SIG-M5 treated with dmso at 0.1 percent for 504 hours (cell line): ENCODE measurements around the gene PNP.

Source experiments
- DNase-seq: peaks from one replicate; lab custom pipeline; 2025; ENCODE audit not compliant: unreplicated experiment; lab: John Stamatoyannopoulos, UW

The PNP gene

GRCh38 chr14:20454516-20455354 lies 14.5 kb upstream of the PNP start, which contains the start of the genes APEX1 and OSGEP:
APEX1 (plus strand) TSS chr14:20455226; CDS start chr14:20455646, 420 bp downstream.
OSGEP (minus strand) TSS chr14:20454812; CDS start chr14:20454683, 129 bp downstream.
- DNase-seq, result peak; percentile 98

DNA sequence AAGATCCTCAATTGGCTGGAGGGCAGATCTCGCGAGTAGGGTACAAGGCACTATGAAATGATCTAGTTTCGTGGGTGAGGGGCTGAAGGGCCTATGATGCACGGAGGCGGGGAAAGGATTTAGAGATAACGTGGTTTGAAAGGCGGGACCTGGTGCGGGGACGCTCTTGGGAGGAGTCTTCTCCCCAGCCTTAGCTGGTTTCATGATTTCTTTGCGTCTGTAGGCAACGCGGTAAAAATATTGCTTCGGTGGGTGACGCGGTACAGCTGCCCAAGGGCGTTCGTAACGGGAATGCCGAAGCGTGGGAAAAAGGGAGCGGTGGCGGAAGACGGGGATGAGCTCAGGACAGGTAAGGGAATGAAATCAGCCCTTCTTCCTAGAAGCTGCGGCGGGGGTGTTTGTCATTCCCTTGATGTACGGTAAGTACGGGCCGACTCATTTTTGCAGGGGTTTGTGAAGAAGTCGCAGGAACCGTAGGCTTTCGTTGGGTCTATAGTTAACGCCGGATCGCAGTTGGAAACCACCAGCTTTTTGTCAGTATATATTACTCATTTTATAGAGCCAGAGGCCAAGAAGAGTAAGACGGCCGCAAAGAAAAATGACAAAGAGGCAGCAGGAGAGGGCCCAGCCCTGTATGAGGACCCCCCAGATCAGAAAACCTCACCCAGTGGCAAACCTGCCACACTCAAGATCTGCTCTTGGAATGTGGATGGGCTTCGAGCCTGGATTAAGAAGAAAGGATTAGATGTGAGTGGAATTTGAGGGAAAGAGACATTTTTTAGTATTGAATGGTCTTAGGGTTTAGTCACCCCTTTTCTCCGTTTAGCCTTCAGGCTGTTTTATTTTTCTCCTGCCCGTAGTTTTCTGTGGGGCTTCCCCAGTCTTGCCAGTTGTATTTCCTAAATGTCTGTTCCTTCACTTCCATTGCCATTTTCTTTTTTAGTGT lies 13.6 kb upstream of the PNP start:
- DNase-seq, result peak; percentile 92

GRCh38 chr14:20456971-20457370 lies 12.2 kb upstream of the PNP start:
- peak; percentile 73 for DNase-seq

DNA sequence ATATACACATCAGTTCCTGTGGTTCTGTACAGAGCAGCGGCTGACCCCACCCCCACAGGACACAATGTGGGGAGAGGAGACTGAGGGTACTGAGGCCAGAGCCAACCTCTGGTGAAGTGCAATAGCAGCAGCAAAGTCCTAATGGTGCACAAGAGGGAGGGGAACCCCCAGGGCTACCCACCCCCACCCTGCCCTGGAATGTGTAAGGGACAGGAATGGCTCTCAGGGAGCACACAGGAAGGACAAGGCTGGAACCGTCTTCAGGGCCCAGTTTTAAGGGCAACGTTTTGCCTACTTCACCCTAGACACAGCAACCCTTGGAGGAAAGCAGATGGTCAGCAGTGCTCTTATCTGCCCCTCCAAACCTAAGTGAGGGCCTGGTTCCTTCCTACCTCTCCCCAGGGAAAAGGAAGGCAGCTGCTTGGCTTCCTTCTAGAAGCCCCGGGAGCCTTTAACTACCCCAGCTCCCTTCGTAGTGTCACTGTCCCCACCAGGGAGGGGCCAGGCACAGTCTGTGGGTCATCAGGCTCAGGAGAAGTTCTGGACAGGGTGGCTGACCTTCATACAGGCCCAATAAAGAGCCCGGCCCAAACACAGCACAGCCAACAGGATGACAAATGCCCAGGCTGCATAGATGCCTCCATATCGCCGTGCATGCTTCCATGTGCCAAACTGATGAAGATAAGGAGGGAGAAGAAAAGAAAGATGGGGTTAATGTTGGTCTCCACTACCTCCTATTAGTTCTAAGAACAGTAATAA lies 11.0 kb upstream of the PNP start:
- peak; percentile 53 for DNase-seq

DNA sequence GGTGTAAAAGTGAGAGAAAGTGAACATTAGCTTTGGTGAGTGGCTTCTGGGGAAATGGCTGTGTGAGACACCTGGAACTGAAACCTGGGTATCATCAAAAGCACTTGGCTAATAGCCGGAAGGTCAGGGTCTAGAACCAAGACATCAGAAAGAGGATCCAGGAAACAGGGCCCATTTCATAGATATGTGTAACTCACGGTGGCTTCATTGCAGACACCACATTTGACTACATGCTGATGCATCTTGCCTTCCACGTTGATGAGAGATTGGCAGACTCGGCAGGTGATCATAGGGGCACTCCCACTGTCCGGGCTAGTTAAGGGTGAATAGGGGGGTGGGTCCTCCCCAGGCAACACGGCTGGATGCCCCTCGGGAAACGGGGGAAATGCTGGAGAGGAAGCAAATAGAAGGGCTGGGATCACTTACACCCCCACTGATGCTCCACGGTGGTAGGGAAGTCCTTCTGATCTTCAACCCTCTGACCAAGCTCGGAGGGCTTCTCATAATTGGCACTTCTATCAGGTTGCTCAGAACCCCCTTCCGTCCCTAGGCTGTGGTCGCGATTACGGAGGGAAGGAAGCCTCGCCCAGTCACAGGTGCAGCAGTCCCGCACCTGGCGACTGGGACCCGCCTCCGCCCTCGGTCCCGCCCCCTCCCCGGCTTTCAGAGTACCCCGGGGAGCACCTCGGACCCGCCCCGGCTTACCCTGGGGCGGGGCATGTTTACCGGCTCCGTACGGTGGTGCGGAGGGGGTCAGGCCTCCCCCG lies 8.6 kb upstream of the PNP start:
- peak; percentile 30 for DNase-seq

DNA sequence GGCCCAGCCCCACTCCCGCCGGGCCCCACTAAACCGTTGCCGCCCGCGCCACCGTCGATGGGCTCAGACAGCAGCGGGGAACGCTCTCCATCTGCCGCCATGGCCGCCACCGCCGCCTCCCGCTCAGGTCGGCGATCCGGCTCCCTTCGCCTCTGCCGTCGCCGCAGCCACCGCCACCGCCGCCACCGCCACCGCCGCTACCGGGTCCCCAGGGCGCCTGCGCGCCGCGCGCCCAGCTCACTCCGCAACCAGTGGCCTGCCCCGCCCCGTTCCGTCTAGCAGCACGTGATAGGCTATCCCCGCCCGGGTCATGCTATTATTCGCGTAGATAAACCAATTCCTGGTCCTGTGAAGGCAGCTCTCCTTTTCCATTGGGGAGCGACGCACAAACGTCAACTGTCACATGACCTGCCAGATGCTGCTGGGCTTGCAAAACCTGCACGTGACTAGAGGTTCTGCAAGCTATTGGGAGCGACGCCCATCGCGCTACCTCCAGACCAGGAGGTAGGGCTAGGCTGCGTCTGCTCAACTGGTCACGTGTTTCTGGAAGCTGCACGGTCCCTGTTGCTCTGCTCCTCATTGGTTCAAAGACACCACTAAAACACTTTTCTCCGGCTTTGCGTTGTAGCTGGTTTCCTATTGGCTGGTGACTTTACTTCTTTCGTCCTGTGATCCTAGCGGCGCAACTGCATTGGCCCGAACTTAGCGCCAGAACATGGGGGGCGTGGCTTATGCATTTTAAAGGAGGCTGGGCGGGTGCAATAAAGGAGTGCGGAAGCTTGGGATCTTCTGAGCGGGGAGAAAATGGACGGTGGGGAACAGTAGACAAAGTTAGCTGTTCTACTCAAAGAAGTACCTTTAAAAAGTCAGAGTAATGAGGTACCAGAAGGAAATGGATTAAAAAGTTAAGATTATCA lies 7.7 kb upstream of the PNP start, which contains the start of gene PIP4P1:
PIP4P1 (minus strand) TSS at position 210 of the 917 bp plus-strand sequence; CDS start at position 101, 109 bp downstream.
- peak; percentile 100 for DNase-seq

GRCh38 chr14:20468764-20469241 lies 403 bp upstream of the PNP start:
- DNase-seq, result no peak

DNA sequence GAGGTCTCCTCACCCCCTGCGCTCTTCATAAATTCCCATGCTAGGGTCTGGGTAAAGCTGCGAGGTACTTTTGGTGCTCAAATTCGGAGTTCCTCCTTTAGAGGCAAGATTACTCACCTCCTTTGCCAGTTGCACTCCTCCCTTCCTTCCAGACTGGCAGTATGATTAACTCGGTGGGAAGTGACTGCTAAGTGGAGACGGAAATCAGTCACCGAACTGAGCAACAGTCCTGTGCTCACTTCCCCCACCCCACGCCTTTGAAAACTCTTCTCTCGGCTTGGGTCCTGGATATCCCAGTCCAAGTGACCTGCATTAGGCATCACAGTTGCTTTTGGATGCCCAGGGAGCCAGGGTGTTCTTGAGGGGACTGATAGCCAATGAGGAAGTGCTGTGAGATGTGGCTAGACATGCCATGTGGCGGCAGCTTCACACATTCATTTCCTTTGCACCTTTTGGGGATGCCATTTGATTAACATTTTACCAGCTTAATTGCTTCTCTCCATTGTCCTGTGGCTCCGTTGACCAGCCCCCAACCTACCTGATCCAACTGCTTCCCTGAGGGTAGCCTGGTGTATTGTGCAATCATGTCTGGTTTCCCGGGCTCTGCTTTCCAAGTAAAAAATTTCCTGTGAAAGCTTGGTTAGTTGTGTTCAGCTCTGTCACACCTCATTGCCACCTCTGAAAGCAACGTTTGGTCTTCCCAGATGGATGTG lies 840 bp downstream of the PNP start:
- peak; percentile 89 for DNase-seq

DNA sequence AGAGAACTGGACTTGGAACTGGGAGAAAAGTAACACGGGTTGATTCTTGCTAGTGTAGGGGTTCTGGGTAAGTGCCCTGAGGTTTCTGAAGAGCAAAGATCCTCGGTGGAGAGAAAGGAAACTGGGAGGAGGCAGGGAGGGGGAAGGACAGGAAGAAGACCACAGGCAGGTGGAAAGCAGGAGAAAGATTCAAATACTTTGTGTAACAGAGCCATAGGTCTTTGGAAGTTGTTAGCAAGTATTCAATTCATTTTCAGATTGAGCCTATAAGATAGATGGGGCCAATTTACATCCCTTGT lies 1.3 kb downstream of the PNP start:
- peak; percentile 63 for DNase-seq

GRCh38 chr14:20472536-20473169 lies 3.4 kb downstream of the PNP start:
- no peak for DNase-seq

DNA sequence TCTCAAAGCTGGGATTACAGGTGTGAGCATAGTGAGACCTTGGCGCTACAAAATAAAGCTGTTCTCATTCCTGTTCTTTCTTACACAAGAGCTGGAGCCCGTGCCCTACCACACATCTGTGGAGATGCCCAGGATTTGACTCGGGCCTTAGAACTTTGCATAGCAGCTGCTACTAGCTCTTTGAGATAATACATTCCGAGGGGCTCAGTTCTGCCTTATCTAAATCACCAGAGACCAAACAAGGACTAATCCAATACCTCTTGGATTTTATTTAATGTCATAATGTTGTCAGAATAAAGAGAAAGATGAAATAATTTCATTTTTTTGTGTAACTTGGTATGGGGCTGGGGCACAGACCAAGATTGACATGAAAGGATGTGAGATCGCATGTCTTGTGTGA lies 7.6 kb downstream of the PNP start:
- no peak for DNase-seq

- DNase-seq, result peak; percentile 59
Measured at GRCh38 chr14:20477211-20477876, 8.1 kb downstream of the PNP start.

GRCh38 chr14:20478894-20479293 lies 9.7 kb downstream of the PNP start:
- DNase-seq, result no peak

GRCh38 chr14:20482382-20482781 lies 13.2 kb downstream of the PNP start:
- DNase-seq, result no peak

- no peak for DNase-seq
Measured at GRCh38 chr14:20485900-20486299, 16.7 kb downstream of the PNP start.

DNA sequence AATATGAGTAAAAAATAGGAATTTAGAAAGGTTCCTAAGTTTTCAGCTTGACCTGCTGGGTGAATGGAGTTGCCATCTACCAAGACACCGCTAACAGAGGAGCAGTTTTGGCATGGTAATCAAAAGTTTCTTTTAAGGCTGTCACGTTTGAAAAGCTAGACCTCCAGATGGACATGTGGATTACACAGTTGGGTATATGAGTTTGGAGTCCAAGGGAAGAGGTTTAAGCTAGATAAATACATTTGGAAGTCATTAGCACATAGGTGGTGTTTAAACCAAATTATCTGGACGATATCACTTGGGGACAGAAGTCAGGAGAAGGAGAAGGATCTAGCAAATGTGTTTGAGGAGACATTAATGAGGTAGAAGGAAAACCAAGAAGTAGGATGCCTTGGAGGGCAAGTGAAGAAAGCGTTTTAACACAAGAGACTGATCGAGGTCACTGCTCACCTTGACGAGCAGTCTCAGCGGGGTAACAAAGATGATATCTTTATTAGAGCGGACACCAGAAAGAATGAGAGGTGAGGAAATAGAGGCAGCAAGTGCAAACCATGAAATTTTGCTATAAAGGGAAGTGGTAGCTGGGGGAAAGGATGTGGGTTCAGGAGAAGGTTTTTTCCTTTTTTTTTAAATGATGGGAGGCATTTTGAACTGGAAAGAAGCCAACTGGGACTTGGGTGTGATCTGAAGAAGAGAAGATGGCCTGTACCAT lies 17.6 kb downstream of the PNP start:
- DNase-seq, result peak; percentile 83

- DNase-seq, result no peak
Measured at GRCh38 chr14:20487396-20487725, 18.2 kb downstream of the PNP start.
